Activated CD4-positive, alpha-beta T cell treated with anti-CD3 and anti-CD28 coated beads for 48 hours (primary cell): Measurements from ENCODE around the gene LRG1.
"Not testable (repeated sequence)": the region's sequence is repeated elsewhere in the genome, so short reads cannot be mapped to it uniquely, and the experiment has no call there.

Experiments used
- DNase-seq: peaks from one replicate; pipeline ENCODE4 v3.0.0-alpha.2; 2020

The LRG1 gene

GRCh38 chr19:4550018-4550417 lies 10.2 kb upstream of the LRG1 start:
- DNase-seq = no peak

- no peak for DNase-seq
Observed at GRCh38 chr19:4548238-4548584, 8.4 kb upstream of the LRG1 start.

GRCh38 chr19:4547303-4548237 lies 7.7 kb upstream of the LRG1 start:
- peak; percentile 57 for DNase-seq

GRCh38 chr19:4543842-4544647 lies 4.2 kb upstream of the LRG1 start:
- DNase-seq = no peak

GRCh38 chr19:4542896-4543841 lies 3.3 kb upstream of the LRG1 start:
- no peak for DNase-seq

GRCh38 chr19:4541806-4542145 lies 1.9 kb upstream of the LRG1 start:
- not testable (repeated sequence) for DNase-seq

- DNase-seq = no peak
Observed at GRCh38 chr19:4541114-4541805, 1.4 kb upstream of the LRG1 start.

GRCh38 chr19:4539169-4539692 lies 605 bp downstream of the LRG1 start:
- no peak for DNase-seq

- DNase-seq = no peak
Observed at GRCh38 chr19:4538601-4538954, 1.3 kb downstream of the LRG1 start.

- no peak for DNase-seq
Observed at GRCh38 chr19:4537953-4538600, 1.8 kb downstream of the LRG1 start.

GRCh38 chr19:4536798-4537197 lies 3.0 kb downstream of the LRG1 start:
- DNase-seq = no peak

- peak; percentile 60 for DNase-seq
Observed at GRCh38 chr19:4534836-4535658, 4.8 kb downstream of the LRG1 start, which contains the start of gene PLIN5. TSS of gene PLIN5 (minus strand) at chr19:4535224. CDS start at chr19:4534074, 1,150 bp downstream.

- no peak for DNase-seq
Observed at GRCh38 chr19:4533835-4534424, 5.9 kb downstream of the LRG1 start.

GRCh38 chr19:4533334-4533733 lies 6.5 kb downstream of the LRG1 start:
- DNase-seq = no peak

GRCh38 chr19:4531562-4532165 lies 8.2 kb downstream of the LRG1 start:
- DNase-seq = no peak

- no peak for DNase-seq
Observed at GRCh38 chr19:4529924-4530522, 9.8 kb downstream of the LRG1 start.

GRCh38 chr19:4528843-4529242 lies 11.0 kb downstream of the LRG1 start:
- no peak for DNase-seq

GRCh38 chr19:4527377-4527776 lies 12.5 kb downstream of the LRG1 start:
- not testable (repeated sequence) for DNase-seq

- no peak for DNase-seq
Observed at GRCh38 chr19:4525563-4526002, 14.3 kb downstream of the LRG1 start.
